GM23338 (cell line): ENCODE results near the gene SPOCK2. TPM values are rescaled to one million over a fixed set of nuclear protein-coding genes. Genes with fewer than 3 reads are reported as not detected.

Experiments
- ATAC-seq: fragments of 200-7000 bp; cut with Tn5 transposase; 3 replicates; pipeline ENCODE4 v1.9.1; 2020
- DNase-seq: peaks from one replicate; pipeline ENCODE4 v3.0.0-alpha.2; 2015; ENCODE audit warnings: low spot score
- H2AFZ ChIP-seq: fragments of 200-600 bp; sonication (generic); 2 replicates; pipeline ENCODE4 v1.8.0; 2016; ENCODE audit warnings: antibody characterized with exemption, mild to moderate bottlenecking, moderate library complexity
- H3F3A ChIP-seq: fragments of 200-600 bp; sonication (generic); replicated peaks from 2 replicates; pipeline ENCODE4 v1.8.0; 2017; ENCODE audit warnings: antibody characterized with exemption, mixed run types, low read depth
- H3K27ac ChIP-seq: fragments of 200-600 bp; sonication (generic); 2 replicates; pipeline ENCODE4 v1.6.1; 2016; ENCODE audit warnings: low read depth
- H3K27me3 ChIP-seq: fragments of 200-600 bp; sonication (generic); 2 replicates; pipeline ENCODE4 v1.8.0; 2016; ENCODE audit warnings: mild to moderate bottlenecking, mixed run types, moderate library complexity; ENCODE audit not compliant: insufficient read depth
- H3K36me3 ChIP-seq: fragments of 200-600 bp; sonication (generic); 2 replicates; pipeline ENCODE4 v1.8.0; 2016; ENCODE audit warnings: mild to moderate bottlenecking; ENCODE audit not compliant: insufficient read depth
- H3K4me1 ChIP-seq: fragments of 200-600 bp; sonication (generic); 2 replicates; pipeline ENCODE4 v1.8.0; 2016; ENCODE audit warnings: mild to moderate bottlenecking, moderate library complexity; ENCODE audit not compliant: insufficient read depth
- H3K4me2 ChIP-seq: fragments of 200-600 bp; sonication (generic); 2 replicates; pipeline ENCODE4 v1.7.1; 2017; ENCODE audit warnings: mixed run types
- H3K4me3 ChIP-seq: fragments of 200-600 bp; sonication (generic); 2 replicates; pipeline ENCODE4 v1.6.1; 2016; ENCODE audit warnings: mixed run types
- H3K79me2 ChIP-seq: fragments of 200-600 bp; sonication (generic); replicated peaks from 2 replicates; pipeline ENCODE4 v1.8.0; 2017; ENCODE audit warnings: mild to moderate bottlenecking; ENCODE audit not compliant: insufficient read depth
- H3K9me2 ChIP-seq: fragments of 200-600 bp; sonication (generic); 2 replicates; pipeline ENCODE4 v1.8.0; 2017; ENCODE audit not compliant: insufficient read depth
- H4K20me1 ChIP-seq: fragments of 200-600 bp; sonication (generic); replicated peaks from 2 replicates; pipeline ENCODE4 v1.8.0; 2017; ENCODE audit warnings: mild to moderate bottlenecking; ENCODE audit not compliant: insufficient read depth
- H3K27ac Mint-ChIP-seq: 2 replicates; pipeline ENCODE4 v1.8.0; 2020; ENCODE audit warnings: inconsistent platforms, mild to moderate bottlenecking, moderate library complexity, mixed read lengths
- H3K27me3 Mint-ChIP-seq: 3 replicates; pipeline ENCODE4 v1.8.0; 2022; ENCODE audit warnings: low read depth, mild to moderate bottlenecking, moderate library complexity, mixed read lengths, inconsistent platforms; ENCODE audit not compliant: insufficient read depth, poor library complexity
- H3K36me3 Mint-ChIP-seq: 3 replicates; pipeline ENCODE4 v1.8.0; 2021; ENCODE audit warnings: low read depth, mild to moderate bottlenecking, inconsistent platforms, moderate library complexity, mixed read lengths
- H3K4me1 Mint-ChIP-seq: 3 replicates; pipeline ENCODE4 v1.8.0; 2020; ENCODE audit warnings: mild to moderate bottlenecking, inconsistent platforms, mixed read lengths
- H3K4me3 Mint-ChIP-seq: 3 replicates; pipeline ENCODE4 v1.8.0; 2021; ENCODE audit warnings: moderate library complexity, mild to moderate bottlenecking, inconsistent platforms, mixed read lengths
- H3K9me3 Mint-ChIP-seq: 3 replicates; pipeline ENCODE4 v1.8.0; 2020; ENCODE audit warnings: moderate library complexity, mild to moderate bottlenecking, inconsistent platforms, mixed read lengths
- CREB1 ChIP-seq: fragments of 250-450 bp; sonication (Bioruptor Pico); IDR thresholded peaks from 2 replicates; pipeline ENCODE4 v1.5.0; 2020; ENCODE audit warnings: low read depth, mild to moderate bottlenecking, moderate library complexity
- EZH2phosphoT487 ChIP-seq: fragments of 200-600 bp; sonication (generic); IDR thresholded peaks from one replicate; pipeline ENCODE4 v1.8.1; 2018; ENCODE audit warnings: antibody characterized with exemption; ENCODE audit not compliant: unreplicated experiment
- JUNB ChIP-seq: IDR thresholded peaks from one replicate; pipeline ENCODE4 v1.6.1; 2016; ENCODE audit warnings: antibody characterized with exemption; ENCODE audit not compliant: unreplicated experiment
- NANOG ChIP-seq: IDR thresholded peaks from 2 replicates; pipeline ENCODE4 v1.6.1; 2016; ENCODE audit warnings: antibody characterized with exemption, borderline replicate concordance
- POLR2AphosphoS5 ChIP-seq: IDR thresholded peaks from 2 replicates; pipeline ENCODE4 v1.6.1; 2016; ENCODE audit warnings: antibody characterized with exemption, low read depth
- STAT1 ChIP-seq: IDR thresholded peaks from one replicate; pipeline ENCODE4 v1.6.1; 2016; ENCODE audit warnings: antibody characterized with exemption; ENCODE audit not compliant: unreplicated experiment
- ZNF331 ChIP-seq: fragments of 250-450 bp; sonication (Bioruptor Pico); IDR thresholded peaks from 2 replicates; pipeline ENCODE4 v1.5.0; 2020; ENCODE audit warnings: low read depth, mild to moderate bottlenecking, moderate library complexity
- polyA plus RNA-seq: library from polyadenylated mRNA; unstranded; fragments of >200 nt; fragmentation: Nextera tagmentation; extraction: Ambion mirVana; gene quantifications from 2 replicates; pipeline ENCODE4 v1.2.1, GENCODE V29; 2016
- total RNA-seq: library from RNA; depleted of rRNA; stranded (reverse); fragments of >200 nt; shearing (Covaris generic); gene quantifications from 2 replicates; pipeline ENCODE4 v1.2.3, GENCODE V29; 2014
- TF ChIP-seq, protein P1 (sequence below), 2 experiments: fragments of 200-600 bp in 1 of 2; sonication (generic) in 1 of 2; conservative IDR thresholded peaks; 2 replicates each; pipeline versions ENCODE4 v1.5.1 to v1.6.1; 2016 to 2017; ENCODE audit warnings: antibody characterized with exemption in 2 of 2, low read depth in 2 of 2, mild to moderate bottlenecking in 2 of 2, moderate library complexity in 1 of 2
- TF ChIP-seq, protein P2 (sequence below): fragments of 250-450 bp; sonication (Bioruptor Pico); IDR thresholded peaks from 2 replicates; pipeline ENCODE4 v1.5.0; 2020; ENCODE audit warnings: mild to moderate bottlenecking, moderate library complexity
- TF ChIP-seq, protein P3 (sequence below): IDR thresholded peaks from one replicate; pipeline ENCODE4 v1.6.1; 2018; ENCODE audit warnings: antibody characterized with exemption; ENCODE audit not compliant: unreplicated experiment
- TF ChIP-seq, protein P4 (sequence below): IDR thresholded peaks from 2 replicates; pipeline ENCODE4 v1.6.1; 2016; ENCODE audit warnings: antibody characterized with exemption

SPOCK2 gene
- total and polyA plus RNA-seq, 2 experiments from 2014 or later: 1.3 to 3.6 TPM

DNA sequence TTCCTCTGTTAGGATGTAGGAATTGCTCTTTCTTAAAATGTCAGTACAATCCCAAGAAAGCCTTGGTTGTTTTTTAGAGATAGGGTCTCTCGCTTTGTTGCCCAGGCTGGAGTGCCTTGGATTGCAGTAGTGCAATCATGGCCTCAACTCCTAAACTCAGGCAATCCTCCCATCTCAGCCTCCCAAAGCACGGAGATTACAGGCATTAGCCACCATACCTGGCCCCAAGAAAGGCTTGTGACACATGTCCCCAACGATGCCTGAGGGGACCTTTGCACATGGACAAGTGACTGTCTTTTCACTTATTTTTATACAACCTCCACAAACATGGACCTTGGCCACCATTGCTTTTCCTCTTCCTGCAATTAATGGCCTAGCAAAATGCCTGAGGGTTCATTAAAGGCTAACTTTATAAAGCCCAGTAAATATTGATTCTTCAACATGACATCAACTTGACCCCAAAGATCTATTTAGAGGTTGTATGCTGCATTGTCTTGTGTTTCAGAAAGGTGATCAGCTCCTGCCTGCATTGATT is 10.0 kb upstream of the SPOCK2 start:
- no peaks in the 10 kb centered on the region for H3K36me3 ChIP-seq
- Mint-ChIP-seq H3K4me3 (no peak overlapping the region), H3K4me1 (peaks cover 2% of the 10 kb centered on the region; the same call in 2 of the 3 replicates), H3K27me3 (no peaks in the 10 kb centered on the region), H3K9me3 (no peaks in the 10 kb centered on the region), H3K36me3 (peaks cover 6% of the 10 kb centered on the region; the same call in 1 of the 3 replicates), H3K27ac (no peak overlapping the region)
- TF ChIP-seq, protein P1, sequence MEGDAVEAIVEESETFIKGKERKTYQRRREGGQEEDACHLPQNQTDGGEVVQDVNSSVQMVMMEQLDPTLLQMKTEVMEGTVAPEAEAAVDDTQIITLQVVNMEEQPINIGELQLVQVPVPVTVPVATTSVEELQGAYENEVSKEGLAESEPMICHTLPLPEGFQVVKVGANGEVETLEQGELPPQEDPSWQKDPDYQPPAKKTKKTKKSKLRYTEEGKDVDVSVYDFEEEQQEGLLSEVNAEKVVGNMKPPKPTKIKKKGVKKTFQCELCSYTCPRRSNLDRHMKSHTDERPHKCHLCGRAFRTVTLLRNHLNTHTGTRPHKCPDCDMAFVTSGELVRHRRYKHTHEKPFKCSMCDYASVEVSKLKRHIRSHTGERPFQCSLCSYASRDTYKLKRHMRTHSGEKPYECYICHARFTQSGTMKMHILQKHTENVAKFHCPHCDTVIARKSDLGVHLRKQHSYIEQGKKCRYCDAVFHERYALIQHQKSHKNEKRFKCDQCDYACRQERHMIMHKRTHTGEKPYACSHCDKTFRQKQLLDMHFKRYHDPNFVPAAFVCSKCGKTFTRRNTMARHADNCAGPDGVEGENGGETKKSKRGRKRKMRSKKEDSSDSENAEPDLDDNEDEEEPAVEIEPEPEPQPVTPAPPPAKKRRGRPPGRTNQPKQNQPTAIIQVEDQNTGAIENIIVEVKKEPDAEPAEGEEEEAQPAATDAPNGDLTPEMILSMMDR (conservative IDR thresholded peaks at IDR 0.05; ENCODE audit: low read depth in 2 of 2): no peak
- TF ChIP-seq CREB1 (CRISPR knock-in tag) (no peak), POLR2AphosphoS5 (no peak), STAT1 (no peak), NANOG (no peak), ZNF331 (CRISPR knock-in tag) (no peak), JUNB (no peak), EZH2phosphoT487 (no peak)
- TF ChIP-seq, protein P2, sequence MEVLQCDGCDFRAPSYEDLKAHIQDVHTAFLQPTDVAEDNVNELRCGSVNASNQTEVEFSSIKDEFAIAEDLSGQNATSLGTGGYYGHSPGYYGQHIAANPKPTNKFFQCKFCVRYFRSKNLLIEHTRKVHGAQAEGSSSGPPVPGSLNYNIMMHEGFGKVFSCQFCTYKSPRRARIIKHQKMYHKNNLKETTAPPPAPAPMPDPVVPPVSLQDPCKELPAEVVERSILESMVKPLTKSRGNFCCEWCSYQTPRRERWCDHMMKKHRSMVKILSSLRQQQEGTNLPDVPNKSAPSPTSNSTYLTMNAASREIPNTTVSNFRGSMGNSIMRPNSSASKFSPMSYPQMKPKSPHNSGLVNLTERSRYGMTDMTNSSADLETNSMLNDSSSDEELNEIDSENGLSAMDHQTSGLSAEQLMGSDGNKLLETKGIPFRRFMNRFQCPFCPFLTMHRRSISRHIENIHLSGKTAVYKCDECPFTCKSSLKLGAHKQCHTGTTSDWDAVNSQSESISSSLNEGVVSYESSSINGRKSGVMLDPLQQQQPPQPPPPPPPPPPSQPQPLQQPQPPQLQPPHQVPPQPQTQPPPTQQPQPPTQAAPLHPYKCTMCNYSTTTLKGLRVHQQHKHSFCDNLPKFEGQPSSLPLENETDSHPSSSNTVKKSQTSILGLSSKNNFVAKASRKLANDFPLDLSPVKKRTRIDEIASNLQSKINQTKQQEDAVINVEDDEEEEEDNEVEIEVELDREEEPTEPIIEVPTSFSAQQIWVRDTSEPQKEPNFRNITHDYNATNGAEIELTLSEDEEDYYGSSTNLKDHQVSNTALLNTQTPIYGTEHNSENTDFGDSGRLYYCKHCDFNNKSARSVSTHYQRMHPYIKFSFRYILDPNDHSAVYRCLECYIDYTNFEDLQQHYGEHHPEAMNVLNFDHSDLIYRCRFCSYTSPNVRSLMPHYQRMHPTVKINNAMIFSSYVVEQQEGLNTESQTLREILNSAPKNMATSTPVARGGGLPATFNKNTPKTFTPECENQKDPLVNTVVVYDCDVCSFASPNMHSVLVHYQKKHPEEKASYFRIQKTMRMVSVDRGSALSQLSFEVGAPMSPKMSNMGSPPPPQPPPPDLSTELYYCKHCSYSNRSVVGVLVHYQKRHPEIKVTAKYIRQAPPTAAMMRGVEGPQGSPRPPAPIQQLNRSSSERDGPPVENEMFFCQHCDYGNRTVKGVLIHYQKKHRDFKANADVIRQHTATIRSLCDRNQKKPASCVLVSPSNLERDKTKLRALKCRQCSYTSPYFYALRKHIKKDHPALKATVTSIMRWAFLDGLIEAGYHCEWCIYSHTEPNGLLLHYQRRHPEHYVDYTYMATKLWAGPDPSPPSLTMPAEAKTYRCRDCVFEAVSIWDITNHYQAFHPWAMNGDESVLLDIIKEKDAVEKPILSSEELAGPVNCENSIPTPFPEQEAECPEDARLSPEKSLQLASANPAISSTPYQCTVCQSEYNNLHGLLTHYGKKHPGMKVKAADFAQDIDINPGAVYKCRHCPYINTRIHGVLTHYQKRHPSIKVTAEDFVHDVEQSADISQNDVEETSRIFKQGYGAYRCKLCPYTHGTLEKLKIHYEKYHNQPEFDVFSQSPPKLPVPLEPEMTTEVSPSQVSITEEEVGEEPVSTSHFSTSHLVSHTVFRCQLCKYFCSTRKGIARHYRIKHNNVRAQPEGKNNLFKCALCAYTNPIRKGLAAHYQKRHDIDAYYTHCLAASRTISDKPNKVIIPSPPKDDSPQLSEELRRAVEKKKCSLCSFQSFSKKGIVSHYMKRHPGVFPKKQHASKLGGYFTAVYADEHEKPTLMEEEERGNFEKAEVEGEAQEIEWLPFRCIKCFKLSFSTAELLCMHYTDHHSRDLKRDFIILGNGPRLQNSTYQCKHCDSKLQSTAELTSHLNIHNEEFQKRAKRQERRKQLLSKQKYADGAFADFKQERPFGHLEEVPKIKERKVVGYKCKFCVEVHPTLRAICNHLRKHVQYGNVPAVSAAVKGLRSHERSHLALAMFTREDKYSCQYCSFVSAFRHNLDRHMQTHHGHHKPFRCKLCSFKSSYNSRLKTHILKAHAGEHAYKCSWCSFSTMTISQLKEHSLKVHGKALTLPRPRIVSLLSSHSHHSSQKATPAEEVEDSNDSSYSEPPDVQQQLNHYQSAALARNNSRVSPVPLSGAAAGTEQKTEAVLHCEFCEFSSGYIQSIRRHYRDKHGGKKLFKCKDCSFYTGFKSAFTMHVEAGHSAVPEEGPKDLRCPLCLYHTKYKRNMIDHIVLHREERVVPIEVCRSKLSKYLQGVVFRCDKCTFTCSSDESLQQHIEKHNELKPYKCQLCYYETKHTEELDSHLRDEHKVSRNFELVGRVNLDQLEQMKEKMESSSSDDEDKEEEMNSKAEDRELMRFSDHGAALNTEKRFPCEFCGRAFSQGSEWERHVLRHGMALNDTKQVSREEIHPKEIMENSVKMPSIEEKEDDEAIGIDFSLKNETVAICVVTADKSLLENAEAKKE: no peak
- TF ChIP-seq, protein P3, sequence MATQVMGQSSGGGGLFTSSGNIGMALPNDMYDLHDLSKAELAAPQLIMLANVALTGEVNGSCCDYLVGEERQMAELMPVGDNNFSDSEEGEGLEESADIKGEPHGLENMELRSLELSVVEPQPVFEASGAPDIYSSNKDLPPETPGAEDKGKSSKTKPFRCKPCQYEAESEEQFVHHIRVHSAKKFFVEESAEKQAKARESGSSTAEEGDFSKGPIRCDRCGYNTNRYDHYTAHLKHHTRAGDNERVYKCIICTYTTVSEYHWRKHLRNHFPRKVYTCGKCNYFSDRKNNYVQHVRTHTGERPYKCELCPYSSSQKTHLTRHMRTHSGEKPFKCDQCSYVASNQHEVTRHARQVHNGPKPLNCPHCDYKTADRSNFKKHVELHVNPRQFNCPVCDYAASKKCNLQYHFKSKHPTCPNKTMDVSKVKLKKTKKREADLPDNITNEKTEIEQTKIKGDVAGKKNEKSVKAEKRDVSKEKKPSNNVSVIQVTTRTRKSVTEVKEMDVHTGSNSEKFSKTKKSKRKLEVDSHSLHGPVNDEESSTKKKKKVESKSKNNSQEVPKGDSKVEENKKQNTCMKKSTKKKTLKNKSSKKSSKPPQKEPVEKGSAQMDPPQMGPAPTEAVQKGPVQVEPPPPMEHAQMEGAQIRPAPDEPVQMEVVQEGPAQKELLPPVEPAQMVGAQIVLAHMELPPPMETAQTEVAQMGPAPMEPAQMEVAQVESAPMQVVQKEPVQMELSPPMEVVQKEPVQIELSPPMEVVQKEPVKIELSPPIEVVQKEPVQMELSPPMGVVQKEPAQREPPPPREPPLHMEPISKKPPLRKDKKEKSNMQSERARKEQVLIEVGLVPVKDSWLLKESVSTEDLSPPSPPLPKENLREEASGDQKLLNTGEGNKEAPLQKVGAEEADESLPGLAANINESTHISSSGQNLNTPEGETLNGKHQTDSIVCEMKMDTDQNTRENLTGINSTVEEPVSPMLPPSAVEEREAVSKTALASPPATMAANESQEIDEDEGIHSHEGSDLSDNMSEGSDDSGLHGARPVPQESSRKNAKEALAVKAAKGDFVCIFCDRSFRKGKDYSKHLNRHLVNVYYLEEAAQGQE: no peak
- TF ChIP-seq, protein P4, sequence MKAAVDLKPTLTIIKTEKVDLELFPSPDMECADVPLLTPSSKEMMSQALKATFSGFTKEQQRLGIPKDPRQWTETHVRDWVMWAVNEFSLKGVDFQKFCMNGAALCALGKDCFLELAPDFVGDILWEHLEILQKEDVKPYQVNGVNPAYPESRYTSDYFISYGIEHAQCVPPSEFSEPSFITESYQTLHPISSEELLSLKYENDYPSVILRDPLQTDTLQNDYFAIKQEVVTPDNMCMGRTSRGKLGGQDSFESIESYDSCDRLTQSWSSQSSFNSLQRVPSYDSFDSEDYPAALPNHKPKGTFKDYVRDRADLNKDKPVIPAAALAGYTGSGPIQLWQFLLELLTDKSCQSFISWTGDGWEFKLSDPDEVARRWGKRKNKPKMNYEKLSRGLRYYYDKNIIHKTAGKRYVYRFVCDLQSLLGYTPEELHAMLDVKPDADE: no peak
- H2AFZ ChIP-seq: no peak overlapping the region
- no peak for DNase-seq
- H3K4me3 ChIP-seq: no peak overlapping the region
- H3K9me2 ChIP-seq: no peaks in the 10 kb centered on the region
- H4K20me1 ChIP-seq: no peaks in the 10 kb centered on the region
- no peak overlapping the region for H3K4me2 ChIP-seq
- no peak for ATAC-seq
- no peak overlapping the region for H3K27ac ChIP-seq
- no peaks in the 10 kb centered on the region for H3F3A ChIP-seq
- H3K79me2 ChIP-seq: no peaks in the 10 kb centered on the region
- no peaks in the 10 kb centered on the region for H3K27me3 ChIP-seq
- no peaks in the 10 kb centered on the region for H3K4me1 ChIP-seq
